Measurements from ENCODE around the gene HYAL1. TPM values are rescaled to one million over a fixed set of nuclear protein-coding genes. Genes with fewer than 3 reads are reported as not detected.
"Not testable (repeated sequence)": the region's sequence is repeated elsewhere in the genome, so short reads cannot be mapped to it uniquely, and the experiment has no call there.

The HYAL1 gene
- total RNA-seq, 1 experiment from 2014 or later = 0.23 TPM

GRCh38 chr3:50274371-50275104 lies 28.8 kb downstream of the HYAL1 start:
- no peak for DNase-seq (ENCODE audit: low read depth)

DNA sequence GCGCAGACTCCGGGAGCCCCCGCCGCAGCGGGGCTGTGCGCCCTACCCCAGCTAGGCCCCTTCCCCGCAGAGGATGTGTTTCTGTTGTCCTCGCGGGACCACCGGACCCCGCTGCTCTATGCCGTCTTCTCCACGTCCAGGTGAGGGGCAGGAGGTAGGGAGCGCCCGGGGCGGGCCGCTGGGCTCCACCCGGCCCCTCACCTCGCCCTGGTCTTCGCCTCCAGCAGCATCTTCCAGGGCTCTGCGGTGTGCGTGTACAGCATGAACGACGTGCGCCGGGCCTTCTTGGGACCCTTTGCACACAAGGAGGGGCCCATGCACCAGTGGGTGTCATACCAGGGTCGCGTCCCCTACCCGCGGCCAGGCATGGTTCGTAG lies 29.7 kb downstream of the HYAL1 start:
- no peak for DNase-seq (ENCODE audit: low read depth)

- DNase-seq (ENCODE audit: low read depth) = peak; percentile 57
These were observed 30.3 kb downstream of the HYAL1 start for GRCh38 chr3:50272911-50273688.

GRCh38 chr3:50272538-50272910 lies 30.9 kb downstream of the HYAL1 start:
- DNase-seq (ENCODE audit: low read depth) = not testable (repeated sequence)

- DNase-seq (ENCODE audit: low read depth) = no peak
These were observed 31.9 kb downstream of the HYAL1 start for GRCh38 chr3:50271314-50271936.

- peak; percentile 46 for DNase-seq (ENCODE audit: low read depth)
These were observed 32.8 kb downstream of the HYAL1 start for GRCh38 chr3:50270422-50271224.

DNA sequence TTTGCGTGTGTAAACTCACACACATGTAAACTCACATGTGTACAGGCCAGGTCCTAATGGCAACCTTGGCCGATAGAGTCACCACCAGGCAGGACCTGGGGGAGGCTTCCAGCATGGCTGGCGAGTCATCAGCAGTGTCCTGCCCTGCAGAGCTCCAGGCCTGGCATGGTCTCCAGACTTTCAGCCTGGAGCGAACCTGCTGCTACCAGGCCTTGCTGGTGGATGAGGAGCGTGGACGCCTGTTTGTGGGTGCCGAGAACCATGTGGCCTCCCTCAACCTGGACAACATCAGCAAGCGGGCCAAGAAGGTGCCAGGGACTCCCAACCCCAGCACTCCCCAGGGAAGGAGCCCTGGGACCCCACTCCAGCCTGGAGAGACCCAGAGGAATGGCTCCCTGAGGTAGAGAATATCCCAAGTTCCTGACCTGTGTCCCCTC lies 33.4 kb downstream of the HYAL1 start:
- DNase-seq (ENCODE audit: low read depth) = peak; percentile 51

DNA sequence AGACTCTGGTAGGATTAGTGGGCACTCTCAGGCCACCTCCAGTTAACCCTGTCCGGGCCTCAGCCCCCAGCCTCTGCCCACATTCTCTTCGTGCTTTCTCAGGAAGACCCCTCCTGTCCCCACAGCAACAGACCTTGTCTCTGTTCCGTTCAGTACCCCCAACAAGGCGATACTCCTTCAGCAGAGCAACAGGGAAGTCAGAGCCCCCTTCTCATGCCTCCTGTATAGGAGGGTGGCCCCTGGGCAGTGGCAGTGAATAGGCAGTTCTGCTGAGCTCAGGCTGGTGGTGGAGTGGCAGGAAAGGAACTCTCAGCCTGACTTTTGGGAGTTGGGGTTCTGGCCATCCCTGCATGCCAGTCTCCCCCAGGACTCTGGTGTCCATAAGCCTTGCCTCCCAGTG lies 33.9 kb downstream of the HYAL1 start:
- no peak for DNase-seq (ENCODE audit: low read depth)

DNA sequence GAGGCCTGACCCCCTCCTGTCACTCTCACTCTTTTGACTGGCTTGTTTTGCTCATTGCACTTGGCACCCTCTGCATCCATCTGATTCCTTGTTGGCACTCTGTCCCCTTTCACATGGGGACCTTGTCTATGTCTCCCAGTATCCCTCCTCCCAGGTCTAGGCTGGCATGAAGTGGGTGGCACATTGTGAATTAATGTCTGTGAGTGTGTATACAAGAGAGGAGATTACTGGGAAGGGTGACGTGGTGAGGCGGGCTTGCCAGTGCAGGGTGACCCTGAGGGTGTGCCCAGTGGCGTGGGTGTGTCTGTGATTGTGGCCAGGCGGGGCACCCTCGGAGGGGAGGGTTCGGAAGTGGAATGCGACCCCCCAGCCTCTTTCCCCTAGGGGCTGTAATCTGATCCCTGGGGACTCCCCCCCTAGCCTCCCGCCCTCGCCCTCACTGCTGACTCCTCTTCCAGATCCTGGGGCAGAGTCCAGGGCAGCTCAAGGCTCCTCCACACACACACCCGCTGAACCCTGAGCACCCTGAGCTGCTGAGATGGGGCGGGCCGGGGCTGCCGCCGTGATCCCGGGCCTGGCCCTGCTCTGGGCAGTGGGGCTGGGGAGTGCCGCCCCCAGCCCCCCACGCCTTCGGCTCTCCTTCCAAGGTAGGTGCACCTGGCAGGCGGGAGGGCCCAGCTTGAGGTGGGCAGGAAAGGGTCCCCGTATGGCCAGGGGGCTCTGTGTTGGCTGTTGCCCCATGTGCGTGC lies 34.5 kb downstream of the HYAL1 start, which contains the start of gene SEMA3B:
SEMA3B (plus strand) TSS at position 445 of the 749 bp plus-strand sequence; CDS start at position 539, 94 bp downstream.
- DNase-seq (ENCODE audit: low read depth) = no peak

GRCh38 chr3:50268276-50268675 lies 35.1 kb downstream of the HYAL1 start:
- no peak for DNase-seq (ENCODE audit: low read depth)

DNA sequence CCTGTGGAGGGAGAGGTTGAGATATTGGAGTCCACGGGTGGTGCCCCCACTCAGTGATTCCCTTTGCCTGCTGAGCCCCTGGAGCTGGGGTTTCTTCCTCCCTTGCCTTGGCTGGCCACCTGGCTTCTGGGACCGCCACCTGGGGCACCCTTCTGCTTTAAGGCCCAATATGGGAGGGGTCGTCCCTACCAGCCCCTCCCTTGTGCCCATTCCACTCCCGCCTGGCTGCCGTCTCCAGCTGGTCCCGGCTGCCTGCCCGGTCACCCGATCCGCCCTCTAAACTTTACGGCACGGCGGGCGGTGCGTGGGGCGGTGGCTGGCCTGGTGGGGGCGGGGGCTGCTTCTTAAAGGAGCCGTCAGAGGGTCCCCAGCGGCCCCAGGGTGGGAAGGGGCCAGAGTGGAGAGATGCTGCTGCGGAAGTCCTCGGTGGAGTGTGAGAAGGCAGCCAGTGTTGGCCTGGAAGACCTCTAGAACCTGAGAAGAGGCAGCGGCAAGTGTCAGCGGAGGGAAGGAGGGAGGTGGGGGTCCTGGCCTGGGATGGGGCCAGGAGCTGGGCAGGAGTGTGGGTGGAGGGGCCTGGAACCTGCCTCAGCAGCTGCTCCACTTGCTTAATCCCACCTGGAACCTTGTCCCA lies 36.0 kb downstream of the HYAL1 start:
- DNase-seq (ENCODE audit: low read depth) = no peak

DNA sequence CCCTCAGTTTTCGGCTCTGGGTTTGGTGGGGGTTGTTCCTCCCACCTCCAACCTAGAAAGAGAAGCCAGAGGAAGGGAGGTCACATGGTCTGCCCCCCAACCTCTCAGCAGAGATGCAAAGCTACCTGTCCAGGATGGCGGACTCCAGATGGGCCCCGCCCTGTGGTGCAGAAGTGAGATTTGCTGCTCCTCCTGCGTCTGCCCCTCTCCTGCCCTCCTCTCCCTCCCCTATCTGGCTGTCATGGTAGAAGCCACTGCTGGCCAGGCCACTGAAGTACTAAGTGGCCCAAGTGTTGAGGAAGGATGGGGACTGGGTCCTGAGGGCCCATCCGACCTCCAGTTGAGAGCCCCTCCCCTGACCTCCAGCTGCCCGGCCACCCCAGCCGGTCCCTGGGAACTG lies 36.5 kb downstream of the HYAL1 start:
- no peak for DNase-seq (ENCODE audit: low read depth)

DNA sequence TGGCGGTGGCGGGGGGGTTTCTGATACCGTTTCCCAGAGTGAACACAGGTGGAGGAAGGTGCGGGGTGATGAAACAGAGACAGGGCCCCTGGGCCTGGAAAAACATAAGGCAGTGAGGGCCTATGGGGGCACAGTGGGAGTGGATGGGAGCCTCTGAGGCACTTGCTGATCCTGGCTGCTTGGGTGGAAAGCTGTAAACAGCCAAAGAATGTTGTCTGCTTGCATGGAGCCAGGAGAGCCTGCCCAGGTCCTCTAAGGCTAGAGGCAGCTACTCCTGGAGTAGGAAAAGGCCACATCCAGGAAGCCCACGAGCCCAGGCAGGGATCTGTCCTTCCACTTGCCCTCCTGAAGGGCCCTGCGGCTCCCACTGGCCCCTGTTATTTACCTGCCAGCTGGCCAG lies 37.4 kb downstream of the HYAL1 start:
- DNase-seq (ENCODE audit: low read depth) = no peak

GRCh38 chr3:50265571-50265970 lies 37.8 kb downstream of the HYAL1 start:
- DNase-seq (ENCODE audit: low read depth) = no peak

DNA sequence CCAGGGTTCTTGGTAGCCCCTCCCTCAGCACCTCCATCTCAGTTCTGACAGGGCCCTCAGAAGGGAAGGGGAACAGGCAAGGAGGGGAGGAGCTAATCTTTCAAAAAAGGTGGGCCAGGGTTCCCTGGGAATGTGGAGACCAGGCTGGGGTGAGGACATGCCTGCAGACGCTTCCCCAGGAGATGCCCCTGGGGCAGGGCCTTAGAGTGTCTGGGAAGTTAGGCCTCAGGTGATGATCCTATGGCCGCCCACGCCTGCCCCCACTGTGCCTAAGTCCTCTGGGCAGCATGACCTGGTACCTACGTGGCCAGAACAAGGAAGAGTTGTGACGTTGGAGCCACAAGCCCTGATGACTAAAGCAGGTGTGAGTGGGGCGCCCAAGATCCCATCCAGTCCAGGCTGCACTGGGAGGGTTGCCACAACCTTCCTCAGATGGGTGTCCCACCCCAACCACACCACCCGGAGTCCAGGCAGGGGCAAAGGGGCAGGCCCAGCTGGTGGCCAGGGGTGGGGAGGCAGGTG lies 38.3 kb downstream of the HYAL1 start:
- DNase-seq (ENCODE audit: low read depth) = no peak

GRCh38 chr3:50264383-50264963 lies 38.9 kb downstream of the HYAL1 start:
- DNase-seq (ENCODE audit: low read depth) = peak; percentile 78

- DNase-seq (ENCODE audit: low read depth) = no peak
These were observed 39.6 kb downstream of the HYAL1 start for GRCh38 chr3:50263478-50264382.

GRCh38 chr3:50262778-50263177 lies 40.6 kb downstream of the HYAL1 start:
- DNase-seq (ENCODE audit: low read depth) = no peak

DNA sequence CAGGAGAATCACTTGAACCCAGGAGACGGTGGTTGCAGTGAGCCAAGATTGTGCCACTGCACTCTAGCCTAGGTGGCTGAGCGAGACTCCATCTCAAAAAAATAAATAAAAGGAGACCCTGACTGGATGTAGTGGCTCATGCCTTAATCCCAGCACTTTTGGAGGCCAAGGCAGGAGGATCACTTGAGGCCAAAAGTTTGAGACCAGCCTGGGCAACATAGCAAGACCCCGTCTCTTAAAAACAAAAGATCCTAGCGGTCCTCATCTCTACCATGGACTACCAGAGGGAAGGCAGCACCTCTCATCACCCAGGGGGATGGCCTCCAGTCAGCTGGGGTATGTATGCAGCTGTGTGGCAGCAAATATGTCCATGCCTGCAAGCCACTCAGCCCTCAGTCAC lies 41.2 kb downstream of the HYAL1 start:
- not testable (repeated sequence) for DNase-seq (ENCODE audit: low read depth)
